NCI-H2171 (cell line): ENCODE results near the gene MACROD2.

Experiments
- DNase-seq: peaks from one replicate; lab custom pipeline; 2025; lab: John Stamatoyannopoulos, UW

Gene MACROD2

DNA sequence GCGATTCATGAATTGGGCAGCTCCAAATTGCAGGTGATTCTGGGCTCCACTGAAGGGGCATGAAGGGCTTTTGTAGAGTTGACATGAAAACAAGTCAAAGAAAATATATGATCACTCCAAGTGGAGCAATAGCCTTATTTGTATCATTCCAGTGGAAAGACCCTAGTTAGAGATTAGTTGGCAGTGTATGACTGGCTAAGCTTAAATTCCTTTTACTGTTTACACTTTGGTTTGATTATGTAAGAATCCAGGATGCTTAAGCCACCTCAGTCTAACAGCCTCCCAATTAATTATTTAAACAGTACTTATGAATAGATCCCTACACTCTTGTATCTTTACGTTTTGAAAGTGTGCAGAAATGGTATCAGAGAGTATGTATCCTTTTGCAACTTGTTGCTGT, 1865.5 kb downstream of the MACROD2 start:
- DNase-seq, result no peak

DNA sequence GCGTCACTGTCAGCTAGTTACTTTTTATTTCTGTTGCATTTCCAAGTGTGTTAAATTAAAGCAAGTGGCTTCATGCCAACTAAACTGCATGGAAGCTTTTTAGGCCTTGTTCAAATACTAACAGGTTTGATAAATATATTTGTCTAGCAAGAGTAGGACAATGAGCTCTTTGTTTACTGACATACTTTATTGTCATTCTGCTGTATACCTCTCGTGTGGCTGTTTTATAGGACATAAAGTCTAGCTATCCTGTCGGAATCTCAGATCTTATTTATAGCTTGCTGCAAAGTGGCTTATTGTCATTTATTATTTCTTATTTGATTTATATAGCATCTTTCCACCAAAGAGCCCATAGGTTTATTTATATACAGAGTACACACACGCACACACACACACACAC, 1866.9 kb downstream of the MACROD2 start:
- no peak for DNase-seq

DNA sequence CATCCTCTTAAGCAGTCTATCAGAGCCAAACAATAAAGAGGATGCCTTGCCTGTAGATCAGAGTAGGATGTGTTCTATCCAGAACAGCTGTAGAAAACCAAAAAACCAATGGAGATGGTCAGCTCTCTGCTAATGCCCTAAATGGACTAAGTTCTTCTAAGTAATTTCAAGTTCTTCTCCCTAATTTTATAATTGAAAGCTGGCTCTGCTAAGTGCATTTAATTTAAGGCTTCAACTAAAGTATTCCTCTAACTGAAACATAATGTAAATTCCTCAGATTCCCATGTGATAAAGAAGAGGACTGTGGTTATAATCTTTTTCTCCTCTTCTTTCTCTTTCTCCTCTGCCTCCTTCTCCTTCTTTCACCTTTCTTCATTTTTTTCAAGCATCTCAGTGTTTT, 1868.4 kb downstream of the MACROD2 start:
- no peak for DNase-seq

DNA sequence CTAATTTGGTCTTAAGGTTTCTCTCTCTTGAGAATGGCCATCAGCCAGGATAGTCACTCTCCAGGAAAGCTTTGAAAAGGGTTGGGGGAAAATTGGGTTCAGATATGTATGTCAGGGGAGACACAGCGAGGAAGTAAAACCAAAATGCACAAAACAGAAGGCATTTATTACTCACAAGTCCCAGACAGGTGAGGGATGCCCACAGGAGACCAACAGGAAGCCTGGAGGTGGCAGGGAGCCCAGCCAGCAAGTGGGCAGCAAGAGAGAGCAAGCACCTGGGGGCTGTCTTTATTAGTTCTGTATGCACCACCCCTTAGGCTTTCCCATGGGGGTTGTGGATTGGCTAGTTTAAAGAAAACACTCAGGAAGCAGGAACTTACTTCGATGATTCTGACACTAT, 1870.2 kb downstream of the MACROD2 start:
- no peak for DNase-seq

DNA sequence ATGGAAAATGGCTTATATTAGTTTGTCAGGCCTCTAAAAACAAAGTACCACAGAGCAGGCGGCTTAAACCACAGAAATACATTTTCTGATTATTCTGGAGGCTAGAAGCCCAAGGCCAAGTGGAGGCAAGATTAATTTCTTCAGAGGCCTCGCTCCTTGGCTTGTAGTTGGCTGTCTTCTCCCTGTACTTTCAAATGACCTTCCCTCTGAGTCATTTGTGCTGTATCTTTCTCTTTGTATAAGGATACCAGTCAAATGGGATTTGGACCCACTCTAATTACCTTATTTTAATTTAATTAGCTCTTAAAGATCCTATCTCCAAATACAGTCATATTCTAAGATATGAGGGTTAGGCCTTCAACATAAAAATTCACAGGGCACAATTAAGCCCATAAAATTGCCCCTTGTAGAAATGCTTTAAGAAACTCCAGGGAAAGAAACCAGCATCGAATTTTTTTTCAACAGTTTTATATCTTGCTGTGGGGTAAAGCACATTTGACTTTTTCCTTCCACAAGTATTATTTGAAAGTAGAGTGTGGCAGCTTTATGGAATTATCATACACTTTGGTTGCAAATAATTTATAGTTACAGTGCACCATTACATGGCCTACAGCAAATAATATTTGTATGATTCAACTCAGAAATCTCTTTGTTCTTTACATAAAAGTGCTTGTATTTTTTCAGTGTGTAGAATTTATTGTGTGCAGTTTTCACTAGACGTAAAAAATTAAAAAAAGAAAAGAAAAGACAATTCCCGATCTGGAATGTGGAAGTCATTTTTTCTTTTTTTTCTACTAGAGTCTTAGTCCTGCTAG, 1871.8 kb downstream of the MACROD2 start:
- DNase-seq, result no peak

DNA sequence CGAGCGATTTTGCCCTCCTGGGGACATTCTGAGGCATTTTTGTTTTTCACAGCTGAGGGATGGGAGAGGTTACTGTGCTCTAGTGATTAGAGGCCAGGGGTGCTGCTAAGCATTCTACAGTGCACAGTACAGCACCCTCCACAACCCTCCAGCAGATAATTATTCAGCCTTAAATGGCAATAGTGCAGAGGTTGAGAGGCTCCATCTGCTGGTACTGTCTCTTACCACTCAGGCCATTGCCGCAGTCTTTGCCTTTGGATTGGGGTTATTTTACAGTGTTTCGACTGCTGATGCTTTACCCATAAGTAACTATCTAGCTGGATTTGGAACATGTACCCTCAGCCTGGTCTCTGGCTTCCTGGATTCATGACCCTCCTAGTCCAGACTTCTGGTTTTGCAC, 1872.6 kb downstream of the MACROD2 start:
- no peak for DNase-seq

DNA sequence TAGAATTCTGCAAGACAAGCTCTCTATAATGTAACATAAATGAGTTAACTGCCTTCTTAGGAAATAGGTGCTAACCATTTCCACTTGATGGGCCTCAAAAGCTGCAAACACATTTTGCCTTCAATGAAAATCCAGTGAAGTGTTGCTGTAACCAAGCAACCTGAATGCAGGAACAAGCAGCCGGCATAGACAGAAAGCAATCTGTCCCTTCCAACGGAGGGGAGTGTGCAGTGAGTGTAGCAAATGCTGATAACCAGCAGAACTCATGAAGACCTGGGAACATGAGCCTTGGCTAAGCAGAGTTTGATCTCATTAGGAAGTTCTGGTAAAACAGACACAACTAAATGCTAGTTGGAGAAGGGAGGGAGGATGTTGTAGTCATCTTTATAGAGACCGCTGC, 1880.1 kb downstream of the MACROD2 start:
- DNase-seq, result peak; percentile 75

DNA sequence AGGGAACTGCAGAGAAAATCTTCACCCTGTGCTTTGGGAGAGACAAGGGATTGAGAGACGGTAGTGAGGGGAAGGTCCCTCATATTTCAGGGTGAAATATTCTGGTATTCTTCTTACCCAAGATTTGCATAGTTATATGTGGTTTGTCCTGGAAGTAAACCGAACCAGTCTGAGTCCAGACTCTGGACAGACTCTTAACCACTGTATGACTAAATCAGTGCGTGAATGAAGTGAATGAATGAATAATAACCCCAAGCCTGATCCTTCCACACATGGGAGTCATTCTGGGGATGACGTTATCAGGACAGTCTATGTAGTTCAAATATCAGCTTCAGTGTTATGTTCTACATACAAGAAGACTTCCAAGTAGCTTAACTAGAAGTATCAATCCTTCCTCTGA, 1887.2 kb downstream of the MACROD2 start:
- no peak for DNase-seq

DNA sequence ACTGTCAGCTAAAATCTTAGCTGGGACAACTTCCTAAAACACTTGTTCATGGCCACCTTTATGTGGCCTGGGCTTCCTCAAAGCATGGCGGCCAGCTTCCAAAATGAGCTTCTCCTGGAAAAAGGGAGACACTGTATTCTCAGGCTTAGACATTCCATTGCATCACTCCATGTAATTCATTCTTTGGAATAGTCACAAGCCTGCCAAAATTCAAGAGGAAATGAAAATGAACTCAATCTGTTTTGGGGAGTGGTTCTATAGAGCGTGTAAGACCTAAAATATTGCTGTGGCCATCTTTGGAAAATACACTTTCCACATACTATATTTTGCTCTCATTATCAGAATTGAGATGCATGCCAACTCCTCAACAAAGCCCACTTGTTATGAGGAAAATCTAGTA, 1890.9 kb downstream of the MACROD2 start:
- DNase-seq, result no peak

DNA sequence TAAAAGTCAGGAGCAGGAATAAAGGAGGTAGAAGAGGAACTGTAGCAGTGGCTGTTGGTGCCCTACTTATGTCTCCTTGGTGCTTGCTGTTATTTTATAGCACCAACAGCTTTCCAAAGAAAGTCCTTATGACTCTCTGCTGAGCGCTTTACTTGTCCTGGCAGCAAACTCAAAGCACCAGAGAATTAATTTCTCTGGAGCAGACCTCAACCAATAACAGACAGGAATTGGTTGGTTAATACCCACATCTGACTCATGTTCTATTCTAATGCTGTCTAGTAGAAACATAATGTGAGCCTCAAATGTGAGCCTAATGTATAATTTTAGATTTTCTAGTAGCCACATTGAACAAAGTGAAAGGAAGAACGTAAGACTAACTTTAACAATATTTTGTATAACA, 1892.1 kb downstream of the MACROD2 start:
- no peak for DNase-seq

DNA sequence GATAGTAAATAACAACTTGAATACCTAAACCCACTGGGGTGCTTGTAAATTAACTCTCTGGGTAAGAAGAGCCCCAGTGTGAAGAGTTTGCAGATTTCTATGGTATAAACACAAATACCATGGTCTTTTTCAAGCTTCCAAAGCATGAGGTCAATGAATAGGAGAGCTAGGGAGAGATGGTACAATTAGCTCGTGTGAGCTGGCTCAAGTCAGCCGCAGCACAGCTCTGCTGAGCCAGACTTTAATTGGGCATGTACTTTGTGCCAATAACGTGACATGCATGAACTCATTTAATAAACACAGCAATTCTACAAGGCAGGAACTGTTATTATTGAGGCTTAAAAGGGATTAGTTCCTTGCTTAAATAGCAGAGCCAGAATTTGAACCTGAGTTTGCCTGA, 1893.7 kb downstream of the MACROD2 start:
- DNase-seq, result no peak

DNA sequence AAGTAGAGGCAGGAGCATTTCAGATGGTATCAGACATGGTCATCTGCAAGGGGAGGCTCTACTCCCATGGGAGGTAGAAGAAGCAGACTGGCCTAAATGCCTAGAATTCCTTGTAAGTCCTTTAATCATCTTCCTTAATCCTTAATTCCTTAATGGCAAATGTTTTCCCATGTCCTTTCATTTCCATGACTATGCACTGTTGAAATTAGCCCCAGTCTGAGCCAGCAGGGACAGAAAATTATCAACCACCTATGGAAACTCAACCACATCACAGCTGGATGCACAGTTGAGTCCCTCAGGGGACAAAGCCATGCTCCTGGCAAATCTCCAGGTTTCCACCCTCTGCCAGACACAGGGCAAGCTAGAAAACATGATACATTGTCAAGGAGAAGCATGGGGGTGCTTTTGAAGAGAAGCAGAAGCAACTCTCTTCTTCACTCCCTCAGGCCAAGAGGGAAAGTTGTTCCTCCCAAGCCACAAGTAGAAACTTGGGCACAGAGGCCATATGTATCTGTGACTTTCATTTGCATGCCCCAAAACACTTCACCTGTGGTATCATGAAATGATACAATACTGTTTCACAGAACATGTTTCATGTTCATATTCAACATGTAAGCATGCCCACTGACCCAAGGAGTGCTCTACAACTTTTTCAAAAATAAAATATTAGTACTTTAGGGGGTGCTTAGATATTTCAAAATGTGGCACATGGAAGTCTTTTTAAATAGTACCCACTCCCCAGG, 1894.4 kb downstream of the MACROD2 start:
- peak; percentile 64 for DNase-seq

DNA sequence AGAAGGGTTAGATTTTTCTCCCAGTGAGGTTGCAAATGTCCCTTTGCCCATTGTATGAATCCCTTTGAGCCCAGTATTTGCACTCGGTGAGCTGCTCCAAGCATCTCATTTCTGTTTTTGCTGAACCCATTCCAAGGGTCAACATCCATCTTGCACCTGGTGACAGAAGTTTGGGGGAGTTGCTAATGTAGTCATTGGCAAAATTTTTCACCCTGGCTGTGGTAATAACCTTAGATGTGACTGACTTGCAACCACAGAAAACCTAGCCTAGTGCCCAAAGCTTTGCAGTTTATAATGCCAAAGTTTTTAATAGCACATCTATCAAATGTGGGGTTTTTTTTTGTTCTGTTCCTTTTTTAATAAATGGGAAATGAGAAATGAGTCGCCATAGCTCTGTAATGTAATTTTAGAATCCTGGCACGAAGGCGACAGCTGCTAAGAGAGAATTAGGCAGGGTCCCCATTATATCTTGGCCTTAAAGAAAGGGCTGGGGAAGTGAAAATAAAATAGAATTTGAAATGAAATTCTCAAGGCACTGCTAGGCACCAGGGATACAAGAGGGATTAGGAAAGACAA, 1895.2 kb downstream of the MACROD2 start:
- no peak for DNase-seq

DNA sequence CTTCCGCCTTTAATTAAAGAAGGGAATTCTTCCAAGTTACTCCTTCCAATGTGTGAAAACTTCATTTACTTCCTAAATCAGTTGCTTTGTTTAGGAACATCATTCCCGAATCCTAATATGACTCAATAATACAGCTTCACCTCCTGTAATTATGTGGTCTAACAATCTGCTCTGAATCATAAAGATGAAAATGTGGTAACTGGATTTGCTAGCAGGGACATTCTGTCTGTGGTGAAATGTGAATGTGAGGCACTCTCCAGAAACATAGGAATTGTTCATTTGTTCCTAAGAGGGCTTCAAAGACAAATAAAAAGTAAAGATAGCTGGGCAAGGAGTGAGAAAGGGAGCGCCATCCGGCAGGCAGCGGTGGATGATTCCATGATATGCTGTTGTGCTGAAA, 1899.8 kb downstream of the MACROD2 start:
- no peak for DNase-seq

DNA sequence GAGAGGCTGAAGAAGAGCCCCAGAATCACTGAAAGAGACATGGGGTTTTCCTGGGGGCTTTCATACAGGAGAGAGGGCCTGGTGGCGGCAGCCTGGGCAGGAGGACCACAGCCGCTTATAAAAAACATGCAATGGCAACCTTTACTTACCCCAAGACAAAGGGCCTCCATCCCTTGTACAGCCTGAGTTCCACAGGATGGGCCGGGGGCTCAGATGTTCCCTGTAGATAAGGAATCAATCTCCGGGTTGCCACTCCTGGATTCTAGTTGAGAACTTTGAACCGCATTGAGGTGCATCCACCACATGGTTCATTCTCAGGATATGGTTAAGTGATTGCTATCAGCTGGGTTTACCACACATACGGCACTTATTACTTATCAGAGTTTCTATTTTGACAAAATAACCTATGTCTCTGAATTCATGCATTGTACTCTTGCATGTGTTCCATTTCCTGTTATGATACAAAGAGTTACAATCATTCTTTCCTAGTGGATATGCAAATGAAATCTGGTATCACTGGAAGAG, 1900.3 kb downstream of the MACROD2 start:
- no peak for DNase-seq

DNA sequence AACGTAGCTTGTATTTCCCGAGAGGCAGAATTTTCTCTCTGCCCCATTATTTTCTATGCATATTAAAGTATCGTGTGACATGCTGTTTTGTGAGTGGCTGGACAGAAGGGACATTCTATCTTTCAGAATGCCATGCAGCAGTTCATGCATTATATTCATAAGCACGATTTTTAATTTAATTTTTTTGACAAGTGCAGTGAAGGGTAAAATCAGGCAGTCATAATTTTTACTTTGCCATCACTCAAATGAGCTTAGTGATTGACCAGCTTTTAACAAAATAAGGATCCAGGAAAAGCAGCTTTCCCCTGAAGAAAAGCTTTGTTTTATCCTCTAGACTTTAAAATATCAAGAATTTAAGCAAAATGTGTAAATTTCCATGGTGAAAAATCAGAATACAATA, 1904.7 kb downstream of the MACROD2 start:
- DNase-seq, result no peak

DNA sequence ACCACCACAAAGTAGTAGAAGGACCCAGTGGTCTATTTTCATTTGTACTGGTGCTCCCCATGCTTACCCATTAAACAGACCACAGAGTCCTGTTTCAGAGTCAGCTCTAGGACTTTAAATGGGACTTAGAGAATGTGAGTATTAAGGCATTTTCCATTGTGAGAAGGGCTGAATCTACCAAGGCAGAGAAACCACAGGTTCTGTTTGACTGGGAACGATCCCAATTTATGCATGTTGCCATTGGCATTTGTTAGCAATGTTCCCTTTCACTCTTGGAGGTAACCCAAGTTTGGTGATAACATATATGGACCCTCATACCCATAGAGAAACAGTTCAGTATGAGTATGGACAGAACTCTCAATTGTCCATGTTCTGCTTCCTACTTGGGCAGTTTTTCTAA, 1905.1 kb downstream of the MACROD2 start:
- DNase-seq, result no peak

DNA sequence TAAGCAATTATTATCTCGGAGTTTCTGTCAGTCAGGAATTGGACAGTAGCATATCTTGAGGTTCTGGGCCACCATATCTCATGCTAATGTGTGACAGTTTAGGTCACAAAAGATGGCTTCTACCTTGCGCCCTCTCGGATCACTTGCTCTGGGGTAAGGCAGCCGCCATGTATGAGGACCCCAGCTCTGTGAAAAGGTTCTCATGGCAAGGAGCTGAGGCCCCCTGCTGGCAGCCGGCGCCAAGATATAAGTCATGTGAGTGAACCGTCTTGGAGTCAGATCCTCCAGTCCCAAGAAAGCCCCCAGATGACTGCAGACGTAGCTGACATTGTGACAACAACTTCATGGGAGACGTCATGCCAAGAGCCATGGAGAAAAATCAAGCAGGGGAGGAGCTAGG, 1907.2 kb downstream of the MACROD2 start:
- no peak for DNase-seq

DNA sequence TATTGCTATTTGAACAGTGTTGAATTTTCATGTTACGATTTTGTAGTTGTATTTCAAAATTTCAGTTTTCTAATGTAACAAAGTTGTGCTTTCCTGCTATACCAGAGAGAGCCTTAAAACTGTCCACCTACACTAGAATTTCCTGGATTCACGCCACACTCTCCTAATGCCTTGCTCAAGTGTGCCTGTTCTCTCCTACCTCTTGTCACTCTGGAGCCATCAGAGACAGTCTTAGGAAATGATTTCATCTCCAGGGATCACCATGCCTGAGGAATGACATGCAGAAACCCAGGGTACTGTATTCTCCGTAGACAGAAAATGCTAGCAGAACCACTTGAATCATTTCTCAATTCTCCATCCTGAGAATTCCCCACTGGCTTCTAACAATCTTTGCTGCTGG, 1910.3 kb downstream of the MACROD2 start:
- no peak for DNase-seq

DNA sequence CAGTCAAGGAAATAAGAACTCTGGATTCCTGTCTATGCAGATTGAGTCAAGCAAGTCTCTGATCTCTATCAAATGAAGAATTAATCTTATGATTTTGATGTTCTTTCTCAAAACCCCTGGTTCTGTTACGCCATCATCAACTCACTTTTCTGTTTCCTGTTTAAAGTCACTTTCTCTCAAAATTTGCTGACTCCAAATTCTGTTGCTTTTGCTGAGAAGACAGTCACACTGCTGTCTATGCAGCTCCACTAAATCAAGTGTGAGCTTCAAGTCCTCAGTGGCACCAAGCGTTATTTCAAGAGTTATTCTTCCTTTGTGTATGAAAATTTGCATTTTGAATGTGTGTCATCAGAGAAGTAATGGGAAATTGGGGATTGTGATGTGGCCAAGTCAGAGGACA, 1914.7 kb downstream of the MACROD2 start:
- no peak for DNase-seq

DNA sequence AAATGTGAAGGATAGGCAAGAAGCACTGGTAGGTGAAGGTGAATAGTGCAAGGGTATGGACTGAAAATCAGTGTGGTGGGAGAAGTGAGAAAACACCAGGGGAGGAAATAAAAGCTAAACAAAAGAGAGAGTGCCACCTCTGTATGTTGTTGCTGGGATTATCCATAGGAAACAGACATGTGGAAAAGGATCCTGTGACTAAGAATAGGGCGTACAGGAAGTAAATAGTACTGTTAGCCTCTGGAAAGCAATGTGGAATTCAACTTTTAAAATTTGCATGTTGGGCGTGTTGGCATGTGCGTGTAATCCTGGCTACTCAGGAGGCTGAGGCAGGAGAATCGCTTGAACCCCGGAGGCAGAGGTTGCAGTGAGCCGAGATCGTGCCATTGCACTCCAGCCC, 1916.3 kb downstream of the MACROD2 start:
- DNase-seq, result no peak

DNA sequence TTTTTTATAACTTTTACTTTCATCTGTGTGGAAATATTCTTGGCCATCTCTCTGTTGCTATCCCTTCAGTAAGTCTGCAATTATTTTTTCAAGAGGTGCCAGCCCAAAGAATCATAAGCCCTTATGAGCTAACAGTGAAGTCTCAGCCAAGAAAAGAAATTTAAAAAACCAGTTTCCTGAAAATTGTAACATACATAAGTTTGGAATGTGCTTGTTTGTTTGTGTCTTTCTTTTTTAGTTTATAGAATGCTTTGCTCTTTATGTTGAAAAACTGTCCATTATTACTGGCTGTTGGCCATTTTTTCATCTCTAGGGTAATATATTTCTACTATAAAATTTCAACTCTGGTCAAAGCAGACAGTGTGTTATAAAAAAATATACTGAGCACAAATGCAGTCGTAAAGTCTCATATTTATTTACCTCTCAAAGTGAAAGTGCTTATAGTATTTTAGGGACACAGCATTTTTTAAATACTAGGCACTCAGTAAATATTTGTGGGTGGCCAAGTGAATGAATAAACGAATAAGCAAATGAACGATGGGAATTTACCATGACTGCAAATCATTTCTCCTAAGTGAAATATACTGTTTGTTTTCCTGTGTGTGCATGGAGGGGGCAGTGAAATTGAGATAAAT, 1918.2 kb downstream of the MACROD2 start:
- DNase-seq, result no peak

DNA sequence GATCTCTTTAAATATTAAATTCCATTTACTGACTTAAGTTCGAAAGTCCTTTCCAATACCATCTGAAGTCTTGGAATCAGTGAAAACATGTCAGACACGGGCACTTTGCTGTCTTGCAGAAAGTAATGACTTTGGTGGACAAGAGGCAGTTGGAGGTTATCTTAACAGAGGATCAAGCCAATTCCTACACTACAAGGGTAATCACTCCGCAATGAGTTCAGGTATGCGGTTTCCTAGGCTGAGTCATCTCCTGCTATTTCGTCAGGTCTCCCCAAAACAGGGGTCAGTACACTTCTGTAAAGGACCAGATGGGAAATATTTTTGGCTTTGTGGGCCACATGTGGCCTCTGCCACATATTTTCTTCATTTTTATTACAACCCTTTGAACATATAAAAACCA, 1921.3 kb downstream of the MACROD2 start:
- DNase-seq, result no peak
